GM21786 (cell line): ENCODE data around the gene NTM.
"Not testable (repeated sequence)": the region's sequence is repeated elsewhere in the genome, so short reads cannot be mapped to it uniquely, and the experiment has no call there.

ENCODE experiments used
- ATAC-seq: cut with Tn5 transposase; IDR thresholded peaks from one replicate; pipeline ENCODE4 v1.9.1; 2021; ENCODE audit not compliant: unreplicated experiment

The NTM gene

DNA sequence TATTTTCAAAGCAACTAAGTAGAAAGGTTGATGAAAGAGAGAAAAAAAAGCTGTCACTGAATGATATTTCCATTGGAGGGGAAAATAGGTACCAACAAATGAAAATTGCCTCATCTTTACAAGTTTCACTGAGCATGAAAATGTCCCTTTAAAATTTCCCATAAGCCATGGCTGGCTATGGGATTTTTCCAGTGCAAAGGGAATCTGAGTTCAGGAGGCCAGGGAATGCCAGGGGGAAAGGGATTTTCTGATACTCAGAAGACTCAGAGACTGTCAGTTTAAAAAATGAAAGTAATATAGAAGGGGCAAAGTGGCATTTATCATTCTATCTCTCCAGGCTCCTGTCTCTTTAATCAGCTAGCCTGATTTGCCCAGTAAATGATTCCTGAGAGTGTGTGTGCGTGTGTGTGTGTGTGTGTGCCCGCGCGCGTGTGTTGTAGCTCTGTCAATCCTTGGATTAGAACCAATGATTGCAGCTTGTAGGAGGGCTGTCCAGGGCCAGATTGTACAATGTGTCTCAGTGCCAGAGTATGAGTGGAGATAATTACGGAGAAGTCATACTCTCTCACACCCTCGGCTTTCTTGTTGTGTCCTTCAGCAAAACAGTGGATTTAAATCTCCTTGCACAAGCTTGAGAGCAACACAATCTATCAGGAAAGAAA is at the start of gene NTM:
Gene NTM (plus strand): TSS at position 526 of the 662 bp plus-strand sequence.
- no peak for ATAC-seq

DNA sequence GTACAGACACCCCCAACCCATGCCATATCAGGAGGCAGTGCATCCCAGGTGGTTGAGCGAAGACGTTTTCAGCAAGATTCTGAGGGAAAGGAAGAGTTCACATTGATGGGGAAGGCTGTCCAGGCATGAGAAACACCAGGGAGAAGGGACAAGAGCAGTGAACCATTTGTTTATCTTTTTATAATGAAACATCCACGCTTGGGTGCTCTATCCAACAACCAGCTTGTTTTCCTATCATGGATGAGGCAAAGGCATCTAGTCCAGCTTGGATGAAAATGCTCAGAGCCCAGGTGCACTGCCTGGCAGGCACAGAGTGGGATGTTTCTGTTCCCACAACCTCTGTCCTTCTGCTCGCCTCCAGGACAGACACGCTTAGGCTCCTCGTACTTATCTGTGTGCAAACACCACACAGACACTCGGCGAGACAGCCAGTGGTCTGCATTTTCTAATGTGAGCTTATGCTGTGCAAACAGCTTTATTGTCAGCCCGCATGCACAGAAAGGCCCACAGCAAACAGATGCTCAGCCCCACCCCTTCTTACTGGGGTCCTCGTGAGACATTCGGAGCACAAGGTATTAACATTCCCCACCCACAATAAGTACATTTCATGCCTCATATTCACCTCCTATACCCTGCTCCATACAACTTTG is 45.4 kb upstream of the NTM start:
- no peak for ATAC-seq

DNA sequence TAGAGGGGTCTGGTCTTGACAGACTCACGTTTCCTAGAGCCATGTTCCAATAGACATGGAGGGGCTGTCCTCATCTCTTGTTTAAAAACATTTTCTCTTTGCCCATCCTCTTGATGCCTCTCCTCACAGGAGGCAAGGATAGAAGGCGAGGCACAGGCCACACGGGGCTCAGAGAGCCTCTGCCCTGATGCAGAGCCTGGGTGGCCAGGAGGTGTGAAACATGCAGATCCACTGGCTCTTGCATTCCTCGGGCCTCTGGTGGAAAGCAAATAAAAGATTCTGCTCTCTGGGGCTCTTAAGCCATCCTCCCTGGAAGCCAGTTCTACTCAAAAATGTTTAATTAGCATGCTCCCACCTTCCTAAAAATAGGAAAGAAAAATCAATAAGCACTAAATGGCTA is 43.6 kb upstream of the NTM start:
- no peak for ATAC-seq

DNA sequence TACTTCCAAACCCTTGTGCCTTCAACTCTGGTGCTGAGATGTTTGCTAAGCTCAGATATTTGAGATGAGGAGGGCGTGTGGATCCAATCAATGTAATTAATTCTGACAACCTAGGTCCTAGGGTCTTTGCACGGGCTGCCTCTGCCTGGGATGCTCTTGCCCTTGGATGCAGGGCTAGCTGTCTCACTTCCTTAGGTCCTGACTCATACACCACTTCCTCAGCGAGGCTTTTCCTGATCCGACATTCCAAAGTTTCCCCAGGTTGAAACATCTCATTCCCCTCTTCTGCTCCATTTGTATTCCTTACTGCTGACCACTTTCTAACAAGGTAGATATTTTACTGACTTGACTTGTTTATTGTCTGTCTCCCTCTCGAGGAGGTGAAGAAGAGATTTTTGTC is 43.0 kb upstream of the NTM start:
- no peak for ATAC-seq

DNA sequence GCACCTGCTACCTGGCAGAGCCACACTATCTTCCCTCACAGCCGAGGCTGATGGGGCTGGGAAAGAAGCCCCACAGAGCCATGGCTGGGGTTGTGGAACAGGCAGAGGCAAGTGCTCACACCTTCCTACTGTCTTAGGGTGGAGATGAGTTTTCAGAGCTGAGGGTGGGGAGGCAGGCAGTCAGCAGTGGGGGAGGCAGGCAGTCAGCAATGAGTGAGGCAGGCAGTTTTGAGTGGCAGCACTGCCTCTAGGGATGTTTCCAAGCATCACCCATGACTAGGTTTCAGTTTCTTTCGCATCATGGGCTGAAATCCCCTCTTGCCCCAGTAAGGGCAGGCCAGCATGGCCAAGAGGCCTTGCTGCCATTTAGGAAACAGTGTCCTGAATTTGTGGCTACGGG is 41.6 kb upstream of the NTM start:
- ATAC-seq, result no peak

DNA sequence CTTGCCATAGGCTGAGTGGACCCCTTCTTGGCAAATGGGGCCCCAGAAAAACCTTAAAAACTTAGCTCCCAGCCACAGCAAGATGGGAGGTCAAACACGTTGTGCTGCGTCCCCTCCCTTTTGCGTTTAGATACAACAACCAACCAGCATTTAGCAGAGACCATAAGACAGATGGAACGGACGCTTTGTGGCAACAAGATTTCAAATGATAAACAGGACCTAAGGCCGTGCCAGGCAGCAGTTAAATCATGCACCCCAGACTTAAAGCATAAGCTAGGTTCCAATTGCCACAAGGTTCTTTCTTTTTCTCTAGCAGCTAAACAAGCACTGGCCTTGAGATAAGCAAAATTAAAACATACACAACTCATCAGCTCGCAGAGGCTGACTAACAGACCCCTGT is 39.4 kb upstream of the NTM start:
- ATAC-seq, result no peak

DNA sequence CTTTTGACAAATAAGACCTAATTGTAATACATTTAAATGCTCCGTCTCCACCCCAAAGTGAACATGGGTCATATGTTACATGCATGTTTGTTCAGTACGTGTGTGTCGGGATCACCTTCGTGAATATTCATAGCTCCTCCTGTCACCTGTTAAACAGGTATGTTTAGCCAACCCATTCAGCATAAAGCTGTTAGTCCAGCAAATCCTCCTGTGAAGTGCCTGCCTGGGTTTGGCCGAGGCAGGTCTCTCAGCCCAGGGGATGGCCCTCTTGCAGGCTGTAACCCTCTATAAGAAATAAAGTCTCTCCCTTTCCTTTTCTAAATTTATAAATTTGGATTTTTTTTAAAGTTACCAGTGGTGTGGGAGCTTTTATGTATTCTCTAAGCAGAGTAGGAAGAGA is 38.9 kb upstream of the NTM start:
- no peak for ATAC-seq

DNA sequence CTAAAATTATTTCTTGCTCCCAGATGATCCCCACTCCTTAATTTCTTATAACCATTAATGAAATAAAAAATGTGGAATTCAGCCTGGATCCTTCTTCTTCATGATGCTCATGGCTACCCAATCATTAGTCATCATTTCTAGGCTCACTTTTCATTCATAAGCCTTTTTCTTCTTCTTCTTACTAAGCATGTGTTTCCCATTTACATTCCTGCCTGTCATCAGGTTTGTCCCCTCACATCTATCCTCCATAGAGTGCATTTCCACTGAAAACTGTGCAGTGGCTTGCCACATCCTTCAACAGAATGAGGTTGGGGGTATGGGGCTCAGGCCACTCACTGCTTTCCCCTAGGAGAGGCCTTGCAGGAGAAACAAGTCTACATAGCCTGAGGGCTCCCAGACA is 35.8 kb upstream of the NTM start:
- ATAC-seq, result no peak

DNA sequence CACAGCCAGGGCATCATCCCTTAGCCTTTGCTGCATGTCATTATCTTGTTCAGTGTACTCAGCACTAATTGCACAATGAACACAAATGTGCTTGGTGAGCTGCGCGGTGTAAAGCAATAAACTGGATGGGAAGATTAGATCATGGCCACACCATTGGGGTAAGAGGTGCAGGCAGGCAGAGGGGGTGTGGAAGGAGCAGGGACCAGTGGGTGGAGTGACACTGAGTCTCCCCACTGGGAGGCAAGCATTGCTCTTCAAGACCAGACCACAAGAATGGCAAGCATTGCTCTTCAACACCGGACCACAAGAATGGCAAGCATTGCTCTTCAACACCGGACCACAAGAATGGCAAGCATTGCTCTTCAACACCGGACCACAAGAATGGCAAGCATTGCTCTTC is 28.5 kb upstream of the NTM start:
- not testable (repeated sequence) for ATAC-seq

DNA sequence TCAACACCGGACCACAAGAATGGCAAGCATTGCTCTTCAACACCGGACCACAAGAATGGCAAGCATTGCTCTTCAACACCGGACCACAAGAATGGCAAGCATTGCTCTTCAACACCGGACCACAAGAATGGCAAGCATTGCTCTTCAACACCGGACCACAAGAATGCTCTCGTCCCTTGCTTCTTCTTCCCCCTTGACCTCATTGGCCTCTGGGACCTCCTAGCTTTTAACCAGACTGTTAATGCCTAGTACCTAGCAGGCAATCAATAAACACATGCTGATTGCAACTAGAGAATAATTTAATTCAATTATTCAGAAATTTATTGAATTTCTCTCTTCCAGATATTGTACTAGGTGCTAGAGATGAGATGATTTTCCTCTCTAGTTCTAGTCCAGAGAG is 28.0 kb upstream of the NTM start:
- not testable (repeated sequence) for ATAC-seq

DNA sequence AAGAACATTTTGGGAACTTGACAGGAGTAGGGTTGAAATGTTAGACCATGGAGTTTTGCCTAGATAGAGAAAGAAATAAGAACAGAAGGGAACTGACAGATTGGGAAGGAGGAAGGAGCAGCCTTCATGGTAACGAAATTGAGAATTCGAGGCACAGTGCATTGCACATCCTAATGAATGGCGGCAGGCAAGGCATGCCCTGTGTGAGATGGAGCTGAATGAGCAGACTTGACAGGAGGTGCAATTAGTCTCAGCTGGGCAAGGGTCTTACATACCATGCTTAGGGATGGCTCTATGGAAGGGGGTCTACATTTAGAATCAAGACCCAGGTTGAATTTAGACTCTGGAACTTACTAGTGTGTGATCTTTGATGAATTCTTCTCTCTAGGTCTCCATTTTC is 25.0 kb upstream of the NTM start:
- ATAC-seq, result no peak

DNA sequence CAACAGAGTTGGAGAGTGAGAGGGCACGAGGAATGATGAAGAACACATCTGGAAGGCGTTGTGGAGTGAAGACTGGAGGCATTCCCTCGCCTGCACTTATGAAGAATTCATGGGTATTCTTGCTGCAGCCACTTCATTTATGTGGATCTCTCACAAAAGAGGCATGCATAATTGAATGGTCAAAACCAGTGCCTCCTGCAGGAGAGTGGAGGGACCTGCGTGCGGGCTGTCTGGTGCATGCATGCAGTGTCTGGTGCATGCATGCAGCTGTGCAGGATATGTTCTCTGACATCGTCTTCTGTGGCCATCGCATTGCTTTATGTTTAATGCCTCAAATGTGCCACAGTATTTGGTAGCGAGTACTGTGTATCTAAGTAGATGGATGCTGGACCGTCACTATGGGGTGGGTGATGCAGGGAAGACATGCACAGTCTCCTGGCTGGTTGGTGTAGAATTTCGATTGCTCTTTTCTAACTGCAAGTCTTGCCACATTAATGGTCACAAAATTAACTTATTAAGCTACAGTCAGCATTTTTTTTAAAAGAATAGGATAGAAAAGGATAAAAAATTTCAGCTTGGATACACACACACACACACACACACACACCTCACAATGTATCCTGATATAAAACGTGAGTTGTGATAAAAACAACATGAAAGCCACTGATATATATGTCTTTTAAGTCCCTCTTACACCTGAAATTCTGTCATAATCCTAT is 20.9 kb upstream of the NTM start:
- no peak for ATAC-seq

DNA sequence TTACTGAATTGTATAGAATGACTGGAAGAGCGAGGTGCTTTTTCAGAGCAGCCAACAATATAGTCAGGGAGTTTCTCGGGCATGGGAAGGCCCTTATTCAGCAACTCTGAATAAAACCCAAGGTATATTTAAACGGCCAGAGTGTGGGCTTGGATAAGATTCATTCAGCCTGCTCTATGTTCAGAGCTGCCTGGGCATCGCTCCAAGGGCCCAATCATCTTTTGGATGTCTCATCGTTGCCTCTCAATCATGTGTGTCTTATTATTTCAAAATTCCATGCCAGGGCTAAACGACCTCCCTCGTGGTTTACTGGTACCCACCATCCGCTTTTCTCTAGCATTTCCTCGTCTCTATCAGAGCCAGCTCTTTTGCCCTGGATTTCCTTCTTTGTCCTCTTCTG is 19.5 kb upstream of the NTM start:
- no peak for ATAC-seq

DNA sequence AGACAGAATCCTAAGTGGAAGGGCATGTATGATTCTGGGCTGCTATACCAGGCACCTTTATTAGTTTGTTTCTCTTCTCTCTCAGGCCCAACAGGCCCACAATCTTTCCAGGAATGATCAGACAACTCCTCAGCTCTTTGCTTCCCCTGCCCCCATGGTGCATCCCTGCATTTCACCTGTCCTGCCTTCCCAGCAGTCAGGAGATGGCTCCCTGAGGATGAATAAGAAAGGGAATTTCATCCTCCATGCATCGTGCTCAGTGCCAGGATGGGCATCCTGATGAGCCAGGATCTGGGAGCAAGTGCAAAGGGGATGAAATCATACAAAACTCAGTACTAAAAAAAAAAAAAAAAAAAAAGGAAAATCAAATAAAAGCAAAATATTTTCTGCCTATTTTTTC is 18.6 kb upstream of the NTM start:
- ATAC-seq, result no peak

DNA sequence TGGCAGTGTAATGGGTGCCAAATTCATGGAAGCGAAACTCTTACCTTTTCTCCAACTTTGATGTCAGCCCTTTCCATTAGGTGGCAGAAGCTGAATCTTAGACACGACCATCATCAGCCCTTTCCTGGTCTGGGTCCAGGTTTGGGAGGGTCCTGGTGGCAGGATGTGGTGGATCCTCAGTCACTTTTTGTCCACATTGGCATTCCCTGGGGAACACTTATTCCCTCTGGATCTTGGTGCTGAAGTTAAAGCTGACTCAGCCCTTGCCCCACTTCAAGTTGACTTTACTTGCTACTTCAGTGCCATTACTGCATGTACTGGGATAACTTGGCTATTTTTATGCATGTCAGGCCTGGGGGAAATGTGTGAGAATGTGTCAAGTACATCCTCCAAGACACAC is 16.6 kb upstream of the NTM start:
- no peak for ATAC-seq

DNA sequence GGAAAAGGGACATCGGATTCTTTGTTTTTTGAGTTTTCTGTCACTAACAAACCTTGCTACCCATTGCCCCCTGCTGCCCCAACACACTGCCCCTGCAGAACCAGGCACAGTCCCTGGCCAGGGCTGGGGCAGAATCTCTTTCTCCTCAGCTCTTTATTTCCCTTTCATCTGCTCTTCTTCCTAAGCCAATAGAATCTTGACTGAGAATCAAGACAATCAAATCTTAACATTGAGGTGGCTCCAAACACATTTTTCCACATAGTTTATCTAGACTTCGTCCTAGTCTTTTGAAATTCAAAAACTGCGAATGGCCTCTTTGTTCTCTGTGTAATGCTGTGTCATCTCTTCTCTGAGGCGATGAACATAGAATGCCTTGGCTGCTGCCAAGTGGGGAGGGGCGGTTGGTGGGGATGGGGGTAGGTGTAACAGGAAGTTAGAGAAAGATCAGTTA is 16.1 kb upstream of the NTM start:
- no peak for ATAC-seq

DNA sequence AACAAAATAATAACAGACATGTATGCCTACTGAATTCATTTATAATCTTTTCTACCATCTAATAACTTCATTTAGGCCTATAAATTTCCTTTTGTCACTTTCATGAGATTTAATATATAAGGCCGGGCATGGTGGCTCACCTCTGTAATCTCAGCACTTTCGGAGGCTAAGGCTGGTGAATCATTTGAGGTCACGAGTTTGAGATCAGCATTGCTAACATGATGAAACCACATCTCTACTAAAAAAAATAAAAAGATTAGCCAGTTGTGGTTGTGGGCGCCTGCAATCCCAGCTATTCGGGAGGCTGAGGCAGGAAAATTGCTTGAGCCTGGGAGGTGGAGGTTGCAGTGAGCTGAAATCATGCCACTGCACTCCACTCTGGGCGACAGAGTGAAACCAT is 14.2 kb upstream of the NTM start:
- ATAC-seq, result no peak

DNA sequence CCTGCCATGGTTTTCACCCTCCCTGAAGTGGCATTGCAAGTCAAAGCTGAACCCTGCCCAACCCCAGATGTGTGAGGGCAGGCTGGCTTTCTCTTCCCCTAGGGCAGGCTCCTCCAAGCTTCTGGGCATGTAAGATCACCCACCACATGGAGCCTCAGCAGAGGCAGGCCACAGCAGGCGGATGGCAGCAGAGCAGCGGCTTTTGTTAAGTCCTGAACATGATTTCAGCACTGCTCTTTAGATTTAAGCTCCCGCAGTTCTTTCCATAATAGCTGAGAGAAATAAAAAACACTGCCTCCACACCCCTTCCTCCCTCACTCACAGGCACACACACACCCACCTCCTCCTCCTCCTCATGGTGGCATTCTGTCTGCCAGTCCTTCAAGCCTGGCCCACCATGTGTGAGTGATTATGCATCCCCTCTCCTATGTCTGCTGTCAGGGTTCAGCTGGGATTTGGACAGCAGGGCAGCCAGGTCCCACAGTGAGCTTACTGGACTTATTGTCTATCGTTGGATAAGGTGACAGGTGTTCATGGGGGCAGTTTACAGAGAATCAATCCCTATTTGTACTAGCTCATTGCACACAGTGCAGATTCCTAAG is 5.0 kb upstream of the NTM start:
- ATAC-seq, result no peak

DNA sequence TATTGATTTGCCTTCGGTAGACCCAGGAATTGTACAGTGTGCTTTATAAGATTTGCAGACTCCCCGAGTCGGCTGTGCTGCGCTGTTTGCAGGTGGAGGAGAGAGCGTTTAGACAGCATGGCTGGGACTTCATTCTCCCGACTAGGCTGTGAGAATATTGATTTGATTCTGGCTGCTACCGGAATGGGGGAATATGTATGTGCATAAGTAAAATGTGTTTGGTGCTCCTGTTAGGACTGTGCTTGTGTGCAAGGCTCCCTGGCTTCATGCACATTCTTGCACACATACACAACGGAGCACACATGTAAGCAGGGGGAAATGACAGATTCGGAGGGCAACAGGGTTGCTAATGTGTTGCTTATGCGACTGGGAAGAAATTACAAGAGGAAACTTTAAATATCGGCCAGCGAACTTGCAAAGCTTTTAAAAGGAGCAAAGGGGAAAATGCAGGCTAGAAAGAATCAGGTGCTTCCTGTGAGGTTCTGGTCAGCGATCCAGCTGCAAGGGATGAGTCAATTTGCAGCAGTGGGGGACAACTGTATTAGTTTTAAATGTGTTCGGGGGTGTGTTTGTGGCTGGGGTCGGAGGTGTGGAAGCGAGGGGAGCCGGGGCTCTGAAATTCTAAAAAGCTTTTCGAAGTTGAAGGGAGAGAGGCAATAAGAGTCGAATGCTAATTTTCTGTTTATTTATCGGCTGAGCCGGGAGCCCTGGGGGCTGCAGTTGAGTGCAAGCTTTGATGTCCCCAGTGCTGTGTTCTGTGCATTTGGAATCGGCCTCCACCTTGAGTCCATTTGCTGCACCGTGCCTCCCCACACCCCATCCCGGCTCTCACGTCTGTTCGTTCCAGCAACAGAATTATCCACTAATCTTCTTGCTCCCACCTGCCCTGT is 731 bp downstream of the NTM start:
- ATAC-seq, result no peak

DNA sequence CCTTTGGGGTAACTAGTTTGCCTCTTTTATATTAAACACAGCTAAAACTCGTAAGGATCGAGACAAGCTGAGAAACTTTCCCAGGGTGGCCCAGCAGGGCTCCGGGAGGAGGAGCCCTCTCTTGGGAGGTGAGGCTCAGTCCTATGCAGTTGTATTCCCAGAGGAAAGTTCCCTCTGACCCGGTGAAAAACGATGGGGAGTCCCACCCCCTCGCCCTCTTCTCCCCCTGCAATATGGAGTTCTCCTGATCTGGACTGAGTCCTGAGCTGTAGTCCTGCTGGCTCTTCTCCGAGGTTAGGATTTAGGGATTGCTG is 1.3 kb downstream of the NTM start:
- no peak for ATAC-seq
